Measurements from ENCODE around the gene FN1.
"Not testable (repeated sequence)": the region's sequence is repeated elsewhere in the genome, so short reads cannot be mapped to it uniquely, and the experiment has no call there.

The FN1 gene

DNA sequence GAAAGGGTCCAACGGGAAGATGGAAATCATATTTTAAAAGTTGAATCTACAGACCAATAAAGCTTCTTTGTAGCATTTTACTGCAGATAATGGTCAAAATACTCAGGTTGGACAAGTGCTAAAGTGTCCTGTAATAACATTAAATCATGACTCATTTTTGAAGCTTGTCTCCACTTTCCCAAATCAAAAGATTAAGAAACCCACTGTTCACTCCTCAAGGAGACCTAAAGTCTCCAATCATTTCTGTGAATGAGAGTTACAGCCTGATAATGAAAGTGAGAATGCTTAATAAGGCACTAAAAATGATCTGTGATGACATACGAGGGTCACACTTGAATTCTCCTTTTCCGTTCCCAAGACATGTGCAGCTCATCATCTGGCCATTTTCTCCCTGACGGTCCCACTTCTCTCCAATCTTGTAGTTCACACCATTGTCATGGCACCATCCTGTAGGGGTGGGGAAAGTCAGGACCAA, 70.6 kb downstream of the FN1 start:
- DNase-seq (ENCODE audit: low spot score): no peak

DNA sequence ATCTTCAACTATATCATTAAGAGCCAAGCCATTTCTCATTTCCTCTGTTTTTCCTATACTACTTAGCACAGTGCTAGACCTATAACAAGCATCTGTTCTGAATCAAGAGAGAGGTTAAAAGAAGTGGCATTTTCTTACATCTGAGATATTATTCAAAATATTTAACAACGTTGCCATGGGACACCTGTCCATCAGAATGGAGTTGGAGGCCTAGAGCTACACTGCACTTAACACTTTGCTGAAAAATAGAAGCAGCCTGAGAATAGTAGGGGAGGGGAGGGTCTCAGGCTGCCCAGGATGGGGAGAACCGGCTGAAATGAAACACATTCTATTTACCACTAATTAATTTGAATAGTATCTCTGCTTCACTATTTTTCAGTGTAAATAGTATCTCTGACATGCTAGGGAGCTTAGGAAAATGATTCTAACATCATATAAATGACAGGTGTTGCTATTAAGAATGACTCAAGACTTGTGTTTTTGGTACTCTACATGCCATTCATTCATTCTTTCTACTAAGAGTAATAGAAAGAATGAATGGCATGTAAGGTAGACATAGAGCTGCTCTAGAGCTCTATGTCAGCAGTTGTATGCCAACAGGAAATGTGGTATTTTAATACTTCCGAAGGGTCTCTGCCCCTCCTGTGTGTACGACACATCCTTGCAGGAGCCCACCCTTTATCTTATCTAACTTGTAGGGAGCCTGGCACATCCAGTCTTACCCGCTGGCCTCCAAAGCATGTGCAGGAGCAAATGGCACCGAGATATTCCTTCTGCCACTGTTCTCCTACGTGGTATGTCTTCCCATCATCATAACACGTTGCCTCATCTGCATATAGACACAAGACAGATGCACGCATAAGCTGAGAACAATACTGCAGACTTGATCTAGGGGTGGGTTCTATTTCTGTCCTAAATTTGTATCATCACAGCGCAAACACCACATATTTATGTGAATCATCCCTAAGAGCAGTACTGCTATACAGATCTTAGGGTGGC, 71.4 kb downstream of the FN1 start:
- DNase-seq (ENCODE audit: low spot score): peak; percentile 15

DNA sequence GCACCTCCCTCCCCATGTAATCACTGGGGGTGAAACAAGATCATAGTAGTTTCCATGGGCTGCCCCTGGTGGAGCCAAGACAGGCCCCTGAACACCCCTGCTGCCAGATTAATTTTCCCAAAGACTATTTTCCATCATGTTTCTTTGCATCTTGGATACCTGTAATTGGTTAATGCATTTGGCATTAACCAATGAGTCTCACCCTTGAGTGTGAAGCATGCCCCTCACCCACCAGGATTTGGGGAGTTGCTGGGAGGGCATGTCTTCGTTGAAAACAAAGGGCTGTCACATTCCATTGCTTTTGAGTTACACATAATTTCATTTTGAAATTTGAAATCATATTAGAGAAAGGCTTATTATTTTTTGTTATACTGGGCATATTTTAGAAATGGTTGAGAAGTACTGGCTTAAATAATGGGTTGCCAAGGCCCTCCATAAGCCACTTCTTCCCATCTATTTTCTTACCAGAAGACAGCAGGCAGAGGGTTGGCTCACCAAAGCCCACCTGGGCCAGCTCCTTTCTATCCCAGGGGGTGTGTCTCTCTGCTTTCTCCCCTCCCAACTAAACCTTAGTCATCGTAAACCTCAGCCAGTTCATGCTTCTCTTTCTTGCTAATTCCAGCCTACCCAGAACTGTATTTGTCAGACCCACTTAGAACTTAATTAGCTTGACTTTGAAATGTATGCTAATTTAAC, 72.3 kb downstream of the FN1 start:
- no peak for DNase-seq (ENCODE audit: low spot score)

DNA sequence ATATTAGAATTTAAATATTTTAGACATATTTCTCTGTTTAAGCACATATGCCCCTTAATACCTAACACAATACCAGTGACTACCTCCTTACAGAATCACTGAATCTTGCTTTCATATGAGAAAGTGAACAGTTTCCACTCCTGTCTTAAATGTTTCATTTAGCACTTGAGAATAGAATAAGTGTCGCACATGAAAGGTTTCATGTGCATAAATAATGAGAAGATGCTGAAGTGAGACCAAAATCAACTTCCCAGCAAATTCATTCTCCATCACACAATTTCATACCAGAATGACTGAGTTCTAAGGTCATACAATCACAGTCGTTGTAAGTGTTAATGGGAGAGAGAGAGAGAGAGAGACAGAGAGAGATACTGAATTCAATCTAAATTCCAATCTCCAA, 72.8 kb downstream of the FN1 start:
- DNase-seq (ENCODE audit: low spot score): no peak

DNA sequence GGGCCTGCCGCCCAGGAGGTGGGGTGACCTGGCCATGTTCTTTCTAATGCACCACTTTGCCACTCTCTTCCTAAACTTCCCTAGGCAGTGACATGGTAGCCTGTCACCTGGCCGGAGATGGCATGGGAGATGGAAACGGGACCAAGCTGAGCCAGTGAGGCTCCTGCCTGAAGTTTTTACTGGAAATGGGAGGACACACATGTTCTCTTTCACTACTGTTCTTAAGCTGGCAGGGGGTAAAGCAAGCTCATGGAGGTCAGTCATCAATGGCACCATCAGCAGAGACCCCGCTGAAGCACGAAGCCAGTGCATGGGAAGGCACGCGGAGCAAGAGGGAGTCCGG, 73.3 kb downstream of the FN1 start:
- no peak for DNase-seq (ENCODE audit: low spot score)

DNA sequence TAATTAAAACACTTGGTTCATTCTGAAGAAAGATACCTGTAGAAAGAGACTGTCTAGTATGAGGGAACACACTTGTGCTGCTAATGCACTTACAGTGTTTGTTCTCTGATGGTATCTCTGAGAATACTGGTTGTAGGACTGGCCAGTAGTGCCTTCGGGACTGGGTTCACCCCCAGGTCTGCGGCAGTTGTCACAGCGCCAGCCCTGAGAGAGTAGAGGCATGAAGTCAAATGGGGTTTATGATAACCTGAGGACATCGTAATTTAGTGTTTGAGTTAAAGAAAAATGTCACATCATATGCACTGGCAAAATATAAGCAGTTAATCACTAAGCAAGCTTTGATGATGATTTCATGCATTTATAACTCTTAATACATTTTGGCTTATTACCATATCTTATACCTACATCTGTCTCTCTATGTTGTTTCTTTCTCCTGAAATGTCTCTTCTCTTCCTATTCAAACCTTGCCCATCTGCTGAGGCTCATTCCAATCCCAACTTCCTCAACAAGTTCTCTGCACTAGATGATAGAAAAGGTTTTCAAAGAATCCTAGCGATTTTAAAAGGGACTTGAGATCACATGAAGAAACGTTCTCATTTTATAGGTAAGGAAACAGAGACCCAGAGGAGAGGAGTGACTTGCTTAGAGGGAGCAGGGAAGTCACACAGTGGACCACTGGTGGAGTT, 73.8 kb downstream of the FN1 start:
- no peak for DNase-seq (ENCODE audit: low spot score)

DNA sequence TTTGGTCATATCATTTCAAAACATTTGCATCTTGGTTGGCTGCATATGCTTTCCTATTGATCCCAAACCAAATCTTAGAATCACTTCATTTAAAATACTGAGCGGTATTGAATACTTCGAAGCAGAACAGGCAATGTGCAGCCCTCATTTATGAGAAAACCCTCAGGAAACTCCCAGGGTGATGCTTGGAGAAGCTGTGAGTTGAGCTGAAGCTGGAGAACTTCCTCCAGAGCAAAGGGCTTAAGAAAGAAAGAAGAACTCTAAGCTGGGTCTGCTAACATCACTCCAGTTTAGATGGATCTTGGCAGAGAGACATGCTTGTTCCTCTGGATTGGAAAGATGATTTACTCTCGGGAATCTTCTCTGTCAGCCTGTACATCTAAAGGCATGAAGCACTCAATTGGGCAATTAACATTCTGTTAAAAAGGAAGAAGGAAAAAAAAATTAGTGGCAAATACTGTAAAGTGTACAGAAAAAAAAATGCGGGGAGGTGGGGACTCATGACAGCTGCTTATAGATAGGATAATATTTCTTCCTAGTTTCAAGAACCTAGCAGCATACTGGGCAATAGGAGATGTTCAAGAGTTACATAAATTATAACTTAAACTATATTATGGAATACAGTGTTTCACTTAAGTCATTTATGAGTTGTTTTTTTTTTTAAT, 74.5 kb downstream of the FN1 start:
- no peak for DNase-seq (ENCODE audit: low spot score)

DNA sequence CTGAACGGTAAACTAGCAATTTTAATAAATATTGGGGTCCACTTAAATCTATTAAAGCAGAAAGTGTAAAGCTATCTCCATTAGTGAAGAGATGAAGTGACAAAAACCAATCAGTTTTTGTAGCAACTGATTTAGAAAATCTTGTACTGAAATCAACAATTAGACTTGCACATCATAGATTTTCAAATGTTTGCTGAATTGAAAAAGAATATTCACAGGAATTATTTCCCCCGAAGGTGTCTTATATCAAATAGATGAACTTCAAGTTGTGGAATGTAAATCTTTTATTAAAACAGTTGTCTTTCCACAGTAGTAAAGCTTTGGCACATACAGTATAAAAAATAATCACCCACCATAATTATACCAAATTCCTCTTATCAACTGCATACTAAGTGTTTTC, 75.3 kb downstream of the FN1 start:
- DNase-seq (ENCODE audit: low spot score): no peak

DNA sequence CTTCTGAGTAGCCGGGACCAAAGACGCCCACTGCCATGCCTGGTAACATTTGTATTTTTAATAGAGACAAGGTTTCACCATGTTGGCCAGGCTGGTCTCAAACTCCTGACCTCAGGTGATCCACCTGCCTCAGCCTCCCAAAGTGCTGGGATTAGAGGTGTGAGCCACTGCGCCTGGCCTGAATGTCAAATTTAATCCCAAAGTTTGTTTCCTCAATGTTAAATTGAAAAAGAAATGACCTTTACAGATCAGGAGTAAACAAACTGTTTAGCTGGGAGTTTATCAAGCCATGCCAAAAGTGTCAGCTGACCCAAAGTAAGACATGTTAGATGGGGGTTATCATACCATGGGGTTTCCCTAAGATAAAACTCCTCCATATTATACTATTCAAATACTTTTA, 75.8 kb downstream of the FN1 start:
- not testable (repeated sequence) for DNase-seq (ENCODE audit: low spot score)

DNA sequence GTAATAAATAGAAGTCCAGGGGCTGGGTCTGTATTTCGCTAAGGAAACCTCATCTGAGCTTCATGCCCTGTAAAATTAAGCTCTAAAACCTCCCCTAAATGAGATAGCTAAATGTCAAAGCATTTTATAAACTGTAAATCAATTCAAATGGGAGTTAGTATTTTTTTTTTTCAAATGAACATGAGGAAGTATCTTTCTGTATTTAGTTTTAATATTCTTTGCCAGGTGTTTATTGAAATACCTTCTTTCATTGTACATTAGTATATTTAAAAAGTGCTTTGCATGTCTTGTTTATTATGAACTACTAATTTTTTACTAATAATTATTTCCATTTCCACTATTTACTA, 76.3 kb downstream of the FN1 start:
- DNase-seq (ENCODE audit: low spot score): no peak

DNA sequence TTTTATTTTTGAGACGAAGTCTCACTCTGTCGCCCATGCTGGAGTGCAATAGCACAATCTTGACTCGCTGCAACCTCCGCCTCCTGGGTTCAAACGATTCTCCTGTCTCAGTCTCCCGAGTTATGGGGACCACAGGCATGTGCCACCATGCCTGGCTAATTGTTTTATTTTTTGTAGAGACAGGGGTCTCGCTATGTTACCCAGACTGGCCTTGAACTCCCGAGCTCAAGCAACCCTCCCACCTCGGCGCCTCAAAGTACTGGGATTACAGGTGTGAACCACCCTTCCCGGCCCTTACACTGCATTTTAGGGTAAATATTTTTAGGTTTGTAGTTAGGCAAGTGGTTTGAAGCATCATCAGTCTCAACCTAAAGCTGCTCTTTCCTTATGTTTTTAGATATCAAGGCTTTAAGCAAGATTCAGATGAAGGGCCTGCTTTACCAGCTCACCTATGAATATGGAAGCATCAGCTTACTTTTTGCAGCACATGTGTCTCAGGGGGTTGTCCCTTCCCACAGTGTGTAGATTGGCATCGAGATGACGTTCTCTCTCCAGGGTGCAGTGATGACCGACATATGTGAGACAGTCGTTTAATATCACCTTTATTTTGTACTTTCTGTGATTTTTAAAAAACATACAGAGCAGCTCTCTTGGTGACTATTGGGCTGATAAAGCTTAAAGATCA, 76.8 kb downstream of the FN1 start:
- DNase-seq (ENCODE audit: low spot score): no peak

DNA sequence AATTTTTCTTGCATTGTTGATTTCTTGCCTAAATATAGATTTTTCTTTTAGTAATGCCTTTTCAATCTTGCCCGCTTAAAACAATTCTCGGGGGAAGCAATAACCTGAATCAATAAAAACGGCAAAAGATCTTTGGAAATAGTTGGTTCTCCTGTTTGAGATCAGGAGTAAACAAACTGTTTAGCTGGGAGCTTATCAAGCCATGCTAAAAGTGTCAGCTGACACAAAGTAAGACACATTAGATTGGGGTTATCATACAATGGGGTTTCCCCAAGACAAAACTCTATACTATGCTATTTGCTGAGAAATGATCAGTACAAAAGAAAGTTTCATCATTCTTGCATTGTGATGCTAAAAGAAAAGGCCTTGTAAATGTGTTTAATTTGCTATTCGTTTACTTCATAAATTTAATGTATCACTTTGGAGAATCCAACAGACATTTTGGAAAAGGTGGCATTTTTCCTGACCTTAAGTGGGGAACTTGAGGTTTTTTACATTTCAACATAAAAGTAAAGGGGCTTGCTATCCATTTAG, 77.5 kb downstream of the FN1 start:
- DNase-seq (ENCODE audit: low spot score): no peak

DNA sequence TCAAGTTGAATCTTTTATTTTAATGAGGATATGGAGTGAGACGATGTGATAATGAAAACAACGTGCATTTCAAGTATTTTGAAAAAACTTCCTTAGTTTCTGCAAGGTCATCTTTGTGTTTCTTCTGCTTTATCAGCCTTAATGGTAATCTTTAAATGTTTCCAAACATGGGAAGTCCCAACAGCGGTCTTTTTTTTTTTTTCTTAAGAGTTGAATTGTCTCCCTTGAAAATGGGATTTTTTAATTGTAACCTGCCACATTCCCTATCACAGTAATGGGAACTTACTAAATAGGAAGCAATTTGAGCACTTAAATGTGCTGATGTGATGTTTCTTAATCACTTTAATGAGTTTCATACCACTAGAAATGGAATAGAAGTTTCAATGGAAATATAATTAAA, 78.2 kb downstream of the FN1 start:
- no peak for DNase-seq (ENCODE audit: low spot score)

DNA sequence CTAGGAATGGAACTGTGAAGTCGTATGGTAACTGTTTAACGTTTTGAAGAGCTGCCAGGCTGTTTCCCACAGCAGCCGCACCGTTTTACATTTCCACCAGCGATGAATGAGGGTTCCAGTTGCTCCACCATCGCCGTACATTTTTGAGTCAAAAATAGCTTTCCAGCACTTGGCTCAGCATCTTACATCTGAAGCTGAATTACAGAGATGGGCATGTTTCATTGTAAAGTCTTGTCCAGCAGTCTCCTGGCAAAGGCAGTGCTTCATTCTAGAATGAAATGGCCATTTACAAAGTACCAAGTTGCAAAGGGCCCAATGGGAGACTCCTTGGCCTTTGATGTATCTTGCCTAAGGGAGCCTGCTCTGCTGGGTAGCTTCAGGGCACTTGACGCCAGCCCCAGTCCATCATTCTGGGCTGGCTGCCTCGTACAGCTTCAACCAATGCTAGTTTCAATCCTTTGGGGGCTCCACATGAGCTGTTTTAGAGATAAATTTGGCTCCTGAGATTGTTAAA, 78.9 kb downstream of the FN1 start:
- DNase-seq (ENCODE audit: low spot score): no peak

DNA sequence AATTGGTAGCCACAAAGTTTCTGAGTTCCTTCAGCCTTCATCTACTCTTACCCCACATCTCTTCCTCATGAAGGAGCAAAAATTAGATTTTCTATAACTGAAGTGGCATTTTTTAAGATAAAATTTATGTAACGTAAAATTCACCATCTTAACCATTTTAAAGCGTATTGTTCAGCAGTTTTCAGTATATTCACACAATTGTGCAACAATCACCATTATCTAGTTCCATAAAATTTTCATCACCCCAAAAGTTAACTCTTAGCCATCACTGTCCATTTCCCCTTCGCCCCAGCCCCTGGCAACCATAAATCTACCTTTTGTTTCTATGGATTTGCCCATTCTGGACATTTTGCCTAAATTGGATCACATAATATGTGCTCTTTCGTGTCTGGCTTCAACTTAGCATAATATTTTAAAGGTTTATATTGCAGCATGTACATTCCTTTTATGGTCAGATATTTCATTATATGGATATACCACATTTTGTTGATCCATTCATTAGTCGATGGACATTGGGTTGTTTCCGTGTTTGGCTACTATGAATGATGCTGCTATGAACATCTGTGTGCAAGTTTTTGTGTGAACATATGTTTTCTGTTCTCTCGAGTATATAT, 79.4 kb downstream of the FN1 start:
- DNase-seq (ENCODE audit: low spot score): no peak

DNA sequence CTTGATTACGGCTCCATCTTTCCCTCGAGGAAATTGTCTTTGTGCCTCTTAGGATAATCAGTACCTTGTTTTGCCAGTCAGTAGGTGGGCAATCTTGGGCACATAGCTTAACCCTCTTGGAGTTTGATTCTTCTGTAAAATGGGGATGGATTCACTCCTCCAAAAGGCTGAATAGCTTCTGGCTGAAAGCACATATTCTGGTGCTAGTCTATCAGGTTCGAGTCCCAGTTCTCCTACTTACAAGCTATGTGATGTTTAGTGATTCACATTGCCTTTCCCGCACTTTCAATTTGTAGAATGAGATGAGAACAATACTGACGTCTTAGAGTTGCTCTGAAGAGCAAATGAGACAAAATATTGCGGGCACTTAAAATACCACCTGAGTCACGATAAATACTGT, 80.1 kb downstream of the FN1 start:
- DNase-seq (ENCODE audit: low spot score): no peak

DNA sequence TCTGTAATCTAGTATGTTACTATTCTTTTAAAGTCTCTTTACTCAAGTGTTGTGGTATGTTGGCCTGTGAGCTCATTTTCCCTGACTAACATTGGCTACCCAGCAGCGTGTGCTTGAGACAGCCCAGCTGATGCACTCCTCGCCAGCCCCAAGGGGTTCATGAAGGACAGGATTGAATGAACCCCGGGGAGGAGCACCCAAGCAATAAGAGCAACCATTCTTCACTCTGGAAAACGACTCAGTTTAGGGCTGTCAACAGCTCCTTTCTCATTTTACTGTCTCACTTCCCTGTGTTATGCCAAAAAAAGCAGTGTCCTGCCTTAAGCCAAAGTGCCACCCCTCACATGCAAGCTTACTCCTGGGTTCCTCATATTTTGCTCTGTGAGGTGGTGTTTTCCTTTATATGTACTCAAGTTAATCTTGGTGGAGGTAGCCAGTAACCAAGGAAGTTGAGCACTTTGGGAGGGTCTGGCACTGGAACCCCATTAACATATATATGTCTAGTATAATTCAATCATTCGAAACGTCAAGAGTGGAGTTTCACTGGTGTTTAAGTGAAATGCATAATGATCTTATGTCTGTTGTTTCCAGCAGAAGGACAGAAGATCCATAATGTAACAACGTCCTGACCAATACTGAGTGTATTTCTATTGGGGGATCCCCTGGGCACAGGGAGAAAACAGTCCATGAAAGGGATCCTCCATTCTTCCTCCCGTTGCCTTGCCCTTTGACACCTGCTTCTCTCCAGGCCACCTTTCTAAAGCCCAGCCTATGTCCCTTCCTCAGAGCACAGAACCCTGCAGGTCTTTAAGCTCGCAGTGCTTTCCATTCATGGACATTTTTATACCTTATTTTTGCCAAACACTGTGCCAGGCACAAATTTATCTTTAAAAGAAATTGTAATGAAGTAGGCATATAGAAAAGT, 80.8 kb downstream of the FN1 start:
- DNase-seq (ENCODE audit: low spot score): no peak

DNA sequence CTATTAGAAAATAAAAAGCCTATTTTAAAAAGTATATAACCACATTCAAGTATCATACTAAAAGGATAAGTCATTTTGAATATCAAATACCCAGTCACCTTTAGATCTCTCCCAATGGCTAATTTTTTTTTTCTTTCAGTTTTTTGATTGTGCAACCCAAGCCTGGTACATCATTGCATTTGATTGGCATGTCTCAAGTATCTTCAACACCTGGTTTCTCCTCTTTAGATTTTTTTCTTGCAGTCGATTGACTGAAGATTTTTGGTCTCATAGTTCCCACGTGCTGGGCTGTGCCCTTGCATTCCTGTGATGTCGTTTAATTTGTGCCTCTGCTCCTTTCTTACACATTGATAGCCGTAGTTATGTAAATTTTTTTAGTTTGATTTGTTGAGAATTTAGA, 83.3 kb downstream of the FN1 start:
- DNase-seq (ENCODE audit: low spot score): no peak

DNA sequence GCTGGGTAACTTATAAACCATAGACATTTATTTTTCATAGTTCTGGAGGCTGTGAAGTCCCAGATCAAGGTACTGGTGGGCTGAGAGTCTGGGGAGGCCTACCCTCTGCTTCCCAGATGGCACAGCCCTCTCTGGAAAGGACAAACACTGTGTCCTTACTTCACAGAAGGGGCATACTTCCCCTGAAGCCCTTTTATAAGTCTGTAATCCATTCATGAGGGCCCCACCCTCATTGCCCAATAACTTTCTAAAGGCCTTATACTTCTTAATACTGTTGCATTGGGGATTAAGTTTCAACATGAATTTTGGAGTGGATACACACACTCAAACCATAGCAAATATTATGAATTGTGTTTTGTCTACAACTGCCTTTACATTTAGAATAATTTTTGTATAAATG, 88.0 kb downstream of the FN1 start:
- no peak for DNase-seq (ENCODE audit: low spot score)
